Stimulated activated CD8-positive, alpha-beta memory T cell treated with anti-CD3 and anti-CD28 coated beads, Interleukin-4, amount 100 ng/mL, for 24 hours (primary cell): ENCODE results near the gene JAZF1.
A peak's percentile ranks its signal among the peaks of the same experiment; 100 is the strongest.

Source experiments
- DNase-seq: peaks from one replicate; pipeline ENCODE4 v3.0.0-alpha.2; 2020; ENCODE audit warnings: low read depth

JAZF1 gene

DNA sequence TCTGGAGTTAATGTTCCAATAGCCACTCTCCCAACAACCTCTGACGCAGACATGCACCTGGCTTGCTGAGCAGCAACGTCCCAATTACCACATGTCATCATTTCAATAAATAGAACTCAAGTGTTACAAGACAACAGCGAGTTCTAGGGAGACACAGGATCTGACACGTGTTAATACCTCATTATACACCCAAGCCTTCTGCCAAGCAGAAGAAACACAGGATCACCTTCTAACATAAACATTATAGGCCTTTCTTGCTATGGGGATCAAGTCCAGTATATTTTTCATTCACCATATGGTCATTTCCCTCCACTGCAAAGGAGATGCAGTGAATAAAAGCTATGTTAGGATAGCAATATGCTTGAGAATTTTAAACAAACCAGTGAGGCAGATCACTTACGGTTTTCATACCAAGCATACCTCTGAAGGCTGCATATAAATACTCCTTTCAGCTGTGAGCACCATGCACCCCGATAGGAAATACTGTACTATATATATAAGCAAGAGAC, 74.2 kb downstream of the JAZF1 start:
- DNase-seq = no peak

GRCh38 chr7:28105234-28105633, 75.4 kb downstream of the JAZF1 start:
- DNase-seq = no peak

DNA sequence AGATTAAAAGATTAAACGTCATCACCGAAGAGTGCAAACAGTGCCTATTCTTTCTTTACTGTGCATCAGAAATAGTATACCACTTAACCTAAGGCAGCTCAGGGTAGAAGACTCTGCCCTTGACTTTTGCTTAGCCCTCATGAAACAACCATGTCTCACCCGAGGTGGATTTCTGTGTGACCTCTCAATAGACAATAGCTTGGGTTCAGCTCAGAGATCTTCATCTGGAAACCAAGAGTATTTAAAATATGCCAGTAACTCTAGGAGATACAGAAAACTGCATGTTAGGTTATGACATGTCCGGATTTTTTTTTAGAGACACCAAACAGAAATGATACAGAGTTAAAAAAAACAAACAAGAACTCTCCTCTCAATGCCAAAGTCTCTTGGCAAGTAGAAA, 75.8 kb downstream of the JAZF1 start:
- DNase-seq = no peak

GRCh38 chr7:28104041-28104541, 76.5 kb downstream of the JAZF1 start:
- DNase-seq = no peak

DNA sequence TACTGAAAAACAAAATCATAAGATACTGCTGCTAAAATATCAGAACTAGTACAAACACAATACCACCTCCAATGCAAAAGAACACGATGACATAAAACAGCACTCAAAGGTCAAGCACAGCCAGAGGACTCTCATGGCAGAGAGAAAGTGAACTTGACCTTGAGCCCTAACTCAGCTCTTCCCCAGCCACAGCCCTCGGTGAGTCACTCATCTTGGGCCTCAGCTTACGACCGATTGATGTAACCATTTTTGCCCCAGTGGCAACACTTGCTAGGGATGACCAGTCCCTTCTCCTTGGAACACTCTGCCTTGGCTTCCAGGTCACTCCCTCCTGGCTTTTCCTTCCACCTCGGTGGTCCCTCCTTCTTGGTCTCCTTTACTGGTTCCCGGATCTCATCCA, 77.8 kb downstream of the JAZF1 start:
- no peak for DNase-seq

GRCh38 chr7:28096713-28097112, 83.9 kb downstream of the JAZF1 start:
- DNase-seq = no peak

- DNase-seq = no peak
Observed at GRCh38 chr7:28095231-28095630, 85.4 kb downstream of the JAZF1 start.

GRCh38 chr7:28093623-28094232, 86.9 kb downstream of the JAZF1 start:
- peak; percentile 30 for DNase-seq

- DNase-seq = no peak
Observed at GRCh38 chr7:28091190-28091589, 89.4 kb downstream of the JAZF1 start.

- DNase-seq = no peak
Observed at GRCh38 chr7:28088901-28089714, 91.5 kb downstream of the JAZF1 start.

DNA sequence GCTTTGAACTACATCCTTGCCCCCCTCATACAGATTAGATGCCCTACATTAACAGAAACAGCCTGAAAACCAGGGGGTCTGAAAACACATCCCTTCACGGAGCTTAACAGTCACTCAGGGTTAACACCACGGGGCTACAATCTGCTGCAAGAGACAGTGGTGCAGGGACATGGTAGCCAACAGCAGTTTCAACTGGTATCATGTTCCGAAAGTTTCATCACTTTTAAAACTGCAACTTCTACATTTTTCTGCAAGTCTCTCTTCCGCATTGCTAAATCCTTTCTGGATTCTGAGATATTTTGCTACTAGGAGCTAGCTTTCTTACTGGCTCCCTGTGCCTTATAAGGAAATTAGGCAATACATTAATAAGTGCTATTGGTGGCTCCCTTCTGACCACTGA, 92.6 kb downstream of the JAZF1 start:
- DNase-seq = no peak

GRCh38 chr7:28086198-28086597, 94.4 kb downstream of the JAZF1 start:
- DNase-seq = no peak

GRCh38 chr7:28083998-28084985, 96.3 kb downstream of the JAZF1 start:
- DNase-seq = no peak

DNA sequence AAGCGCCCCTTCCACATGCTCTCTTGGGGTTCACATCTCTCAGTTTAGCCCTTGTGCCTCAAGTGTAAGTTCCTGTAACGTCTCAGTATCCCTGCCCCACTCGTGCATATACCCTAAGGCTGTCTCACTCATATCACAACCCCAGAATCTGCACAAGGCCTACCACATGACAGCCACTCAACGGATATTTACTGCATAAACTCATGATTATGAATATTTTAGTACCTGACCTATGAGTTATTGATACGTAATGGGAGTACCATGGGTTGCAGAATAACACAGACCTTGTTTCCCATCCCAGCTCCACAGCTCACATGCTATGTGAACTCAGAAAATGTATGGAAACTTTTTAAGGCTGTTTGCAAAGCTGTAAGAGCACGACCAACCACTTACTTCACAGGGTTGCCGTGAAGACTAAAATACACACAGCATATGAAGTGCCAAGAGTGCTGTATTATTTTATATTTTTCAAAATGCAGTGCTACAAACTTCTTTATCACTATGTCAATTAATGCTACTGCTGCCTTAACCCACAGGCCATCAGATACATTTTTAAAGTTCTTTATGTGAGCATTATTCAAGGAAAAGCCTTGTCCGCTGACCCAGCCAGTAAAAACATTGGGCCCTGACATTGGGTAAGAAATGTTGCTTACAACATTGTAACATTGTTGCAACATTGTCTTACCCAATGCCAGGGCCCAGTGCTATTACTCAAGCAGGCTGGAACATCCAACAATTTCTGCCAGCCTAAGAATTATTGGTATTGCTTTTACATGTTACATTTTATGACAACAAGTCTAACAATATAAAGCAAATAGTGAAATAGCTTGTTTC, 97.2 kb downstream of the JAZF1 start:
- DNase-seq = no peak

- no peak for DNase-seq
Observed at GRCh38 chr7:28082071-28082470, 98.5 kb downstream of the JAZF1 start.

DNA sequence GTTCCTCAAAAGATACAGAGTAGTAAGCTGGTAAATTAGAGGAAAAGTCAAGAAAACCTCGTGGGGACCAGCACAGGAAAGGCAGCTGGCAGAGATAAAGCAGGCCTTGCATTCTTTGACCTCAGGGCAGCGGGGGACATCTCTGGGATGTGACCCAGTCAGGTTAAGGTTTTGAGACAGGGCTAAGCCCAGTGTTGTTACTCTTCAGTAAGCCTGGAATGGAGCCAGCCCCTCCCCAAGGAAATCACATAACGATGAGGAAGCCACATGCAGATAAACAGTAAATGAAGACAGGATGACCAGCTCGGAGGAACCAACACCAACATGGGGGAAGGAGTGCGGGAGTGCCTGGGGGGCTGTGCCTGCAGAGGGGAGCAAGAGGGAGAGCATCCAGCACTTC, 99.6 kb downstream of the JAZF1 start:
- no peak for DNase-seq

GRCh38 chr7:28078036-28078901, 102.3 kb downstream of the JAZF1 start:
- DNase-seq = peak; percentile 14

DNA sequence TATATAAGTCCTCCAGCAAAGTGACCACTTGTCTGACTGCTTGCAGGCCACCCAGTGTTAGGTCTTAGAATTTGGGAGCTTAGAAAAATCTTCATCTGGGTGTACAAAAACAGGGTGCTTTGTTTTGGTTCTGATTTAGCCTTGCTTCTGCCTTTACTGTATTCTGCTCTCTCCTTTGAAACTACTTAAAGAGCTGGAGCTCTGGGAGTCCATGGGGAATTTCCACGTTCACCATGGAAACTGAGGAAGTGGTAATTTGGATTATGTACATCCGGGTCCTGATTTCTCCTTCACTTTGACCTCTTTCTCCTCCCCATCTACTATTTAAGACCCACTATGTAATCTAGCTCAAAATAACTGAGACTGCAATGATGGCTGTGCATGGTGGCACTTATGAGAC, 103.0 kb downstream of the JAZF1 start:
- no peak for DNase-seq

- no peak for DNase-seq
Observed at GRCh38 chr7:28076423-28077200, 104.0 kb downstream of the JAZF1 start.
